A673 (cell line): ENCODE data around the gene TMEM81. TPM values are rescaled to one million over a fixed set of nuclear protein-coding genes. Genes with fewer than 3 reads are reported as not detected.

ENCODE experiments used
- BruUV-seq: library from RNA; stranded (reverse); fragments of 400-500 nt; replicated peaks from 2 replicates; lab custom pipeline; 2021; lab: Mats Ljungman, UMichigan
- CTCF ChIA-PET: fragments of 300-600 bp; sonication (Branson Sonifier 250); formaldehyde crosslinking; loops from one replicate; lab custom pipeline; 2022; ENCODE audit warnings: antibody characterized with exemption; lab: Charles Lee
- POLR2A ChIA-PET: fragments of 300-600 bp; sonication (Branson Sonifier 250); formaldehyde crosslinking; loops from one replicate; lab custom pipeline; 2022; ENCODE audit warnings: antibody characterized with exemption; ENCODE audit not compliant: low non-redundant PET; lab: Charles Lee
- DNase-seq: peaks from one replicate; pipeline ENCODE4 v3.0.0-alpha.2; 2015; ENCODE audit warnings: low spot score
- H3K27ac ChIP-seq: fragments of 200-600 bp; sonication (generic); 2 replicates; pipeline ENCODE4 v1.5.1; 2016; ENCODE audit warnings: mixed run types, low read depth, mild to moderate bottlenecking, mixed read lengths, antibody characterized with exemption, low read length; ENCODE audit not compliant: poor library complexity, severe bottlenecking
- H3K27me3 ChIP-seq: fragments of 200-600 bp; sonication (generic); replicated peaks from 2 replicates; pipeline ENCODE4 v1.6.1; 2017; ENCODE audit warnings: mixed run types, low read depth, mild to moderate bottlenecking, mixed read lengths, antibody characterized with exemption, low read length; ENCODE audit not compliant: insufficient read depth, poor library complexity
- H3K36me3 ChIP-seq: fragments of 200-600 bp; sonication (generic); 2 replicates; pipeline ENCODE4 v1.6.1; 2016; ENCODE audit warnings: mixed run types, mild to moderate bottlenecking, mixed read lengths, antibody characterized with exemption, low read length; ENCODE audit not compliant: insufficient read depth, poor library complexity, severe bottlenecking
- H3K4me1 ChIP-seq: fragments of 200-600 bp; sonication (generic); 2 replicates; pipeline ENCODE4 v1.6.1; 2017; ENCODE audit warnings: mixed run types, mild to moderate bottlenecking, mixed read lengths, antibody characterized with exemption, low read length; ENCODE audit not compliant: insufficient read depth, poor library complexity, severe bottlenecking
- H3K4me3 ChIP-seq: fragments of 200-600 bp; sonication (generic); 2 replicates; pipeline ENCODE4 v1.5.1; 2016; ENCODE audit warnings: low read depth, mixed run types, mild to moderate bottlenecking, mixed read lengths, low read length; ENCODE audit not compliant: poor library complexity, severe bottlenecking
- H3K9me3 ChIP-seq: fragments of 200-600 bp; sonication (generic); 2 replicates; pipeline ENCODE4 v1.6.1; 2016; ENCODE audit warnings: mixed run types, low read depth, mild to moderate bottlenecking, mixed read lengths, antibody characterized with exemption, low read length; ENCODE audit not compliant: poor library complexity, severe bottlenecking
- CTCF ChIP-seq: fragments of 300-800, 200-600 bp; sonication (generic); conservative IDR thresholded peaks from 2 replicates; pipeline ENCODE4 v1.5.1; 2017; ENCODE audit warnings: low read depth, mild to moderate bottlenecking, antibody characterized with exemption, low read length, moderate library complexity, mixed read lengths
- EZH2 ChIP-seq: fragments of 200-600 bp; sonication (generic); IDR thresholded peaks from 2 replicates; pipeline ENCODE4 v1.6.1; 2017; ENCODE audit warnings: borderline replicate concordance, low read depth, mild to moderate bottlenecking, mixed read lengths, antibody characterized with exemption, low read length; ENCODE audit not compliant: poor library complexity, severe bottlenecking
- intact Hi-C: fragments of 100-400 bp; cut with micrococcal nuclease; formaldehyde crosslinking; loops from one replicate; pipeline ENCODE4 v1.10.0; 2022; ENCODE audit not compliant: unreplicated experiment
- total RNA-seq: library from RNA; stranded (reverse); gene quantifications from 2 replicates; pipeline ENCODE4 v1.2.3, GENCODE V29; 2021

Gene TMEM81
- total RNA-seq, 1 experiment from 2014 or later = 5.4 TPM

- peaks cover 26% of the 10 kb centered on the region for H3K36me3 ChIP-seq
- no TSS peak for BruUV-seq
- TF ChIP-seq EZH2 (no peak), CTCF (no peak)
- no peaks in the 10 kb centered on the region for H3K27me3 ChIP-seq
- H3K27ac ChIP-seq = no peak overlapping the region
- H3K4me1 ChIP-seq = no peaks in the 10 kb centered on the region
- intact Hi-C loops = no loop called here
- no peaks in the 10 kb centered on the region for H3K9me3 ChIP-seq
- DNase-seq = no peak
- POLR2A ChIA-PET = no interaction called here
- H3K4me3 ChIP-seq = no peak overlapping the region
- CTCF ChIA-PET = no interaction called here
Observed at GRCh38 chr1:205111354-205111753, 27.1 kb upstream of the TMEM81 start.

DNA sequence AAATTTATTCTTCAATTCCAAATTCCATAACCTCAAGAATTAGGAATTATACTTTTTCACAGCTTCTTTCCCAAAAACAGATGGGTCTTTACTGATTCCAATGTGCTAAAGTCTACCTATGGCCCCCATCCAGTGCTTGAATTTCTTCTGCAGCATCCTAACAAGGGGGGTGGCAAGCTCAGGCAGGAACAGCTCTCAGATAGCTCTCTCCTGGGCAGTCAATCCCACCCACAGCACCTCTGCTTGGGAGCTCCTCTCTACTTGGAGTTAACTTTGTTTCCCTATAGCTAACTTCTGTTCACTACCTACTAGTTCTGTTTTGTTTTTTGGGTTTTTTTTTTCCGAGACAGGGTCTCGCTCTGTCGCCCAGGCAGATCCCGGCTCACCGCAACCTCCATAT lies 25.5 kb upstream of the TMEM81 start:
- Histone ChIP-seq H3K4me1 (no peaks in the 10 kb centered on the region), H3K27me3 (no peaks in the 10 kb centered on the region), H3K4me3 (no peak overlapping the region), H3K27ac (no peak overlapping the region), H3K9me3 (no peaks in the 10 kb centered on the region), H3K36me3 (peaks cover 27% of the 10 kb centered on the region)
- intact Hi-C loops = no loop called here
- no peak for DNase-seq
- ChIA-PET CTCF (no interaction called here), POLR2A (no interaction called here)
- TF ChIP-seq EZH2 = no peak
- no TSS peak for BruUV-seq

- BruUV-seq = no TSS peak
- ChIA-PET POLR2A (no interaction called here), CTCF (no interaction called here)
- DNase-seq = no peak
- no peaks in the 10 kb centered on the region for H3K27me3 ChIP-seq
- TF ChIP-seq CTCF = no peak
- no peak for TF ChIP-seq EZH2
- H3K4me3 ChIP-seq = no peak overlapping the region
- H3K27ac ChIP-seq = no peak overlapping the region
- peaks cover 22% of the 10 kb centered on the region for H3K36me3 ChIP-seq
- H3K4me1 ChIP-seq = no peaks in the 10 kb centered on the region
- intact Hi-C loops = no loop called here
- no peaks in the 10 kb centered on the region for H3K9me3 ChIP-seq
Observed at GRCh38 chr1:205109269-205109668, 25.0 kb upstream of the TMEM81 start.

DNA sequence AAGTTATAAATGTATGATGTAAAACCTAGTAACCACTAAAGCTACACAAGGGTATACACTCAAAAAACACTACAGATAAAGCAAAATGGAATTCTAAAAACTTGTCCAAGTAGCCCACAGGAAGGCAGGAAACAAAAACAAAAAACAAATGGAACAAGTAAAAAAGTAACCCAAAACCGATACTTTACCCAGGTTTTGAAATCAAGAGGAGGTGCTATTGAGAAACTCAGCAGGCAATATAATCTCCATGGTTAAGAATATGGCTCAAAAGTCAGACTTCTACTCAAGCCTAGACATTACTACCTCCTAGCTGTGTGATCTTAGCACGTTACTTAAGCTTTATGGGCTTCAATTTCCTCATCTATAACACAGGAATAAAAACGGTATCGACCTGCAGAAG lies 24.2 kb upstream of the TMEM81 start:
- H3K27ac ChIP-seq = no peak overlapping the region
- no peak overlapping the region for H3K4me3 ChIP-seq
- POLR2A ChIA-PET = no interaction called here
- H3K9me3 ChIP-seq = no peaks in the 10 kb centered on the region
- peaks cover 23% of the 10 kb centered on the region for H3K36me3 ChIP-seq
- no peaks in the 10 kb centered on the region for H3K27me3 ChIP-seq
- no peaks in the 10 kb centered on the region for H3K4me1 ChIP-seq
- no peak for DNase-seq
- TF ChIP-seq CTCF (no peak), EZH2 (no peak)
- intact Hi-C loops = no loop called here
- CTCF ChIA-PET = no interaction called here
- no TSS peak for BruUV-seq
